Tibial nerve (tissue), 4 donors: ENCODE data around the gene C18orf54. TPM values are rescaled to one million over a fixed set of nuclear protein-coding genes. Genes with fewer than 3 reads are reported as not detected.
A peak's percentile ranks its signal among the peaks of the same experiment; 100 is the strongest.

Experiments
- DNase-seq, 2 donors: peaks; one replicate each; pipeline ENCODE4 v3.0.0-alpha.2; 2019; ENCODE audit warnings: low spot score in 2 of 2
- H3K27ac ChIP-seq, 4 donors: fragments of 200-600 bp; sonication (generic) in 3 of 4; one replicate each; pipeline ENCODE4 v1.5.1; 2017 to 2019; ENCODE audit warnings: mild to moderate bottlenecking in 1 of 4
- H3K27me3 ChIP-seq, 2 donors: fragments of 200-600 bp; sonication (generic) in 1 of 2; one replicate each; pipeline versions ENCODE4 v1.5.1 to v1.6.0; 2017 to 2019
- H3K36me3 ChIP-seq, 3 donors: fragments of 200-600 bp; sonication (generic); one replicate each; pipeline ENCODE4 v1.5.1; 2018 to 2019
- H3K4me1 ChIP-seq, 4 donors: fragments of 200-600 bp; sonication (generic) in 3 of 4; one replicate each; pipeline ENCODE4 v1.5.1; 2017 to 2019
- H3K4me3 ChIP-seq, 4 donors: fragments of 200-600 bp; sonication (generic) in 3 of 4; one replicate each; pipeline ENCODE4 v1.5.1; 2017 to 2019; ENCODE audit warnings: mild to moderate bottlenecking in 1 of 4, moderate library complexity in 1 of 4
- H3K9me3 ChIP-seq, 4 donors: fragments of 200-600 bp; sonication (generic) in 3 of 4; one replicate each; pipeline ENCODE4 v1.5.1; 2017 to 2019
- CTCF ChIP-seq, 5 experiments: fragments of 200-600 bp in 3 of 5; fragments of 450-650 bp in 2 of 5; sonication (generic) in 3 of 5; IDR thresholded peaks; one replicate each; pipeline ENCODE4 v1.5.1; 2016 to 2019; ENCODE audit warnings: antibody characterized with exemption in 5 of 5, mild to moderate bottlenecking in 3 of 5, moderate library complexity in 2 of 5
- EP300 ChIP-seq, 2 donors: sonication (generic); formaldehyde crosslinking; IDR thresholded peaks; one replicate each; pipeline ENCODE4 v1.6.1; 2017; ENCODE audit warnings: antibody characterized with exemption in 2 of 2, mild to moderate bottlenecking in 1 of 2
- POLR2A ChIP-seq, 2 donors: fragments of 450-650 bp; IDR thresholded peaks; one replicate each; pipeline ENCODE4 v1.6.1; 2017; ENCODE audit warnings: antibody characterized with exemption in 2 of 2, mild to moderate bottlenecking in 2 of 2, moderate library complexity in 2 of 2
- WGBS, 2 donors: methylation state at CpG; one replicate each; pipeline ENCODE4 v1.1.5; 2018; 5-methylcytosine and 5-hydroxymethylcytosine counted together
- total RNA-seq, 4 donors: library from RNA; depleted of rRNA; stranded (reverse); fragments of >200 nt; gene quantifications; one replicate each; pipeline ENCODE4 v1.1.0, GENCODE V29; 2016

C18orf54 gene
- total RNA-seq, 4 donors from 2014 or later, result 2.7 to 5.7 (median 3.2) TPM

- peaks cover 0 to 5% (median 0%) of the 10 kb centered on the region in 4 donors for H3K4me1 ChIP-seq
- no peak for TF ChIP-seq CTCF (IDR thresholded peaks at IDR 0.05)
- no peak for TF ChIP-seq POLR2A (IDR thresholded peaks at IDR 0.05)
- no peak for TF ChIP-seq EP300 (IDR thresholded peaks at IDR 0.05)
- DNase-seq, result no peak
- H3K4me3 ChIP-seq, result no peak overlapping the region
- no peaks in the 10 kb centered on the region for H3K27me3 ChIP-seq
- no peaks in the 10 kb centered on the region for H3K36me3 ChIP-seq
- H3K27ac ChIP-seq, result no peak overlapping the region
- 91 to 92% methylated on average over 3 of the region's 3 CpGs for WGBS, 2 donors
- no peaks in the 10 kb centered on the region for H3K9me3 ChIP-seq
These were observed 29.9 kb downstream of the C18orf54 start for GRCh38 chr18:54387631-54388030.

- Histone ChIP-seq H3K27ac (no peak overlapping the region), H3K9me3 (no peaks in the 10 kb centered on the region), H3K27me3 (no peaks in the 10 kb centered on the region), H3K36me3 (no peaks in the 10 kb centered on the region), H3K4me1 (peaks cover 0 to 5% (median 0%) of the 10 kb centered on the region in 4 donors), H3K4me3 (no peak overlapping the region)
- TF ChIP-seq CTCF (IDR thresholded peaks at IDR 0.05) (no peak), POLR2A (IDR thresholded peaks at IDR 0.05) (no peak), EP300 (IDR thresholded peaks at IDR 0.05) (no peak)
- no peak for DNase-seq
- WGBS, 2 donors, result 43 to 44% methylated on average over 6 of the region's 6 CpGs
These were observed 30.8 kb downstream of the C18orf54 start for GRCh38 chr18:54388203-54389142.

GRCh38 chr18:54389143-54389505 is 31.4 kb downstream of the C18orf54 start:
- 32 to 40% methylated on average over 2 of the region's 2 CpGs for WGBS, 2 donors
- no peak overlapping the region for H3K27ac ChIP-seq

GRCh38 chr18:54390838-54391237 is 33.1 kb downstream of the C18orf54 start:
- Histone ChIP-seq H3K27ac (no peak overlapping the region), H3K4me1 (peaks cover 0 to 5% (median 0%) of the 10 kb centered on the region in 4 donors), H3K36me3 (no peaks in the 10 kb centered on the region), H3K4me3 (no peak overlapping the region), H3K9me3 (no peaks in the 10 kb centered on the region), H3K27me3 (no peaks in the 10 kb centered on the region)
- DNase-seq, result no peak
- WGBS, 2 donors, result 66 to 69% methylated on average over 3 of the region's 3 CpGs
- TF ChIP-seq CTCF (IDR thresholded peaks at IDR 0.05) (no peak), POLR2A (IDR thresholded peaks at IDR 0.05) (no peak)

More at GRCh38 chr18:54389143-54389505, 31.4 kb downstream of the C18orf54 start:
- Histone ChIP-seq H3K4me3 (no peak overlapping the region), H3K27me3 (no peaks in the 10 kb centered on the region), H3K4me1 (peaks cover 0 to 5% (median 0%) of the 10 kb centered on the region in 4 donors), H3K36me3 (no peaks in the 10 kb centered on the region), H3K9me3 (no peaks in the 10 kb centered on the region)
- TF ChIP-seq POLR2A (IDR thresholded peaks at IDR 0.05), result no peak
- TF ChIP-seq CTCF (IDR thresholded peaks at IDR 0.05), result no peak
- TF ChIP-seq EP300 (IDR thresholded peaks at IDR 0.05), result no peak
- no peak for DNase-seq

- TF ChIP-seq EP300 (IDR thresholded peaks at IDR 0.05) (no peak), CTCF (IDR thresholded peaks at IDR 0.05) (peak; percentile 59 to 77 (median 67)), POLR2A (IDR thresholded peaks at IDR 0.05) (no peak)
- Histone ChIP-seq H3K4me3 (no peak overlapping the region), H3K27ac (no peak overlapping the region), H3K4me1 (peaks cover 0 to 5% (median 0%) of the 10 kb centered on the region in 4 donors), H3K27me3 (no peaks in the 10 kb centered on the region), H3K9me3 (no peaks in the 10 kb centered on the region), H3K36me3 (no peaks in the 10 kb centered on the region)
- 32 to 33% methylated on average over 3 of the region's 3 CpGs for WGBS, 2 donors
- no peak for DNase-seq
These were observed 34.9 kb downstream of the C18orf54 start for GRCh38 chr18:54392543-54393023.
